Psoas muscle (tissue), 8 donors: ENCODE measurements around the gene RARB. TPM values are rescaled to one million over a fixed set of nuclear protein-coding genes. Genes with fewer than 3 reads are reported as not detected.

Experiments used
- ATAC-seq, 4 donors: fragments of 200-7000 bp; cut with Tn5 transposase; one replicate each; pipeline ENCODE4 v1.9.1; 2020; ENCODE audit warnings: moderate library complexity in 3 of 4, mild to moderate bottlenecking in 2 of 4
- DNase-seq, 2 donors: peaks; one replicate each; pipeline ENCODE4 v3.0.0-alpha.2; 2020
- H3K27ac ChIP-seq: fragments of 200-600 bp; one replicate; pipeline ENCODE4 v1.8.0; 2022
- H3K27me3 ChIP-seq, 3 donors: fragments of 200-600 bp in 1 of 3; one replicate each; pipeline versions ENCODE4 v1.6.1 to v1.8.0; 2013 to 2022; ENCODE audit warnings: low read length in 2 of 3, mild to moderate bottlenecking in 2 of 3, moderate library complexity in 1 of 3; ENCODE audit not compliant: insufficient read depth in 3 of 3
- H3K36me3 ChIP-seq, 2 donors: fragments of 200-600 bp in 1 of 2; one replicate each; pipeline versions ENCODE4 v1.6.1 to v1.8.0; 2013 to 2022; ENCODE audit warnings: low read depth in 1 of 2, mild to moderate bottlenecking in 1 of 2, moderate library complexity in 1 of 2; ENCODE audit not compliant: insufficient read depth in 1 of 2
- H3K4me1 ChIP-seq: fragments of 200-600 bp; one replicate; pipeline ENCODE4 v1.8.0; 2022
- H3K4me3 ChIP-seq: fragments of 200-600 bp; one replicate; pipeline ENCODE4 v1.8.0; 2022; ENCODE audit warnings: mild to moderate bottlenecking
- H3K9me3 ChIP-seq: fragments of 200-600 bp; one replicate; pipeline ENCODE4 v1.8.0; 2022
- WGBS, 3 donors: extraction: QIAGEN DNeasy Blood & Tissue Kit; methylation state at CpG; one replicate each; pipeline versions ENCODE4 v1.1.6 to v1.1.7; 2013; 5-methylcytosine and 5-hydroxymethylcytosine counted together
- intact Hi-C, 2 donors: fragments of 100-400 bp; cut with DNase I; formaldehyde crosslinking; loops; one replicate each; pipeline versions ENCODE4 v1.11.0 to v1.14.2; 2022
- polyA plus RNA-seq, 3 donors: library from polyadenylated mRNA; stranded (reverse); fragments of 200-250 nt; gene quantifications; one replicate each; pipeline ENCODE4 v1.2.3, GENCODE V29; 2013
- total RNA-seq, 4 donors: library from RNA; stranded (reverse); fragmentation: NEBNext Ultra II Directional in 2 of 4; extraction: Animal tissue kit (Norgen Biotek cat#: 25700) in 2 of 4; gene quantifications; one replicate each; pipeline versions ENCODE4 v1.2.1 to v1.2.4, GENCODE V29; 2021 to 2023
- TF ChIP-seq, protein P1 (sequence below): fragments of 200-600 bp; IDR thresholded peaks from one replicate; pipeline ENCODE4 v1.8.0; 2022; ENCODE audit warnings: antibody characterized with exemption
- donor health status: healthy with polysubstance abuse.
- donor health status: DM: no; HTN: no; CAD: no; lungs with moderate emphysema.
- donor health status: Bipolar disorder and iron deficiency.
- donor health status: healthy.
- donor health status: DM: yes; HTN: yes; CAD: no.
- donor health status: DM: no; HTN: no; CAD: no.
- donor health status: DM: no; HTN: no; CAD: no.
- donor health status: DM: yes; HTN: yes; CAD: no.

The RARB gene
- total and polyA plus RNA-seq, 7 donors = 1.1 to 5.4 (median 1.9) TPM

DNA sequence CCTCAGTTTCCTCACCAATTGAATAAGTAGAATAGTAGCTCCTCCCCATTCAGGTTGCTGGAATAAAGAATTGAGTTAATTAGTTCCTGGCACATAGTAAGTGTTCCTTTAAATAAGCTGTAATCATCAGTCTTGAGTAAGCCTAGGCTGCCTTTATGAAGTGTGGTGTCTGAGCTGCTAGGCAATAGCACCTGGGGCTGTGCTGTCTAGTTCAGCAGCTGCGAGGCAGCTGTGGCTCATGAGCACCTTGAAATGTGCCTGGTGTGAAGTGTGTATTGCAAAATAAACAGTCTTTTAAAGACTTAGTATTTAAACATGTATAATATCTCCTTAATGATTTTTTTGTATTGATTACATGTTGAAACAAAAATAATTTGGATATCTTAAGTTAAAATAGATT lies 159.0 kb downstream of the RARB start:
- intact Hi-C loops = loop anchor here in 1 of 2 donors (10.0 kb wide), 1 partner anchor 552 kb away; no protein-coding TSS in a partner anchor
- no peak for ATAC-seq
- DNase-seq = no peak
- Histone ChIP-seq H3K36me3 (peaks cover 0 to 7% of the 10 kb centered on the region in 2 donors), H3K9me3 (no peaks in the 10 kb centered on the region), H3K4me1 (no peaks in the 10 kb centered on the region), H3K27me3 (no peaks in the 10 kb centered on the region), H3K4me3 (no peak overlapping the region), H3K27ac (no peak overlapping the region)
- 84 to 88% (median 87%) methylated on average over 1 of the region's 1 CpG for WGBS, 3 donors
- TF ChIP-seq, protein P1, sequence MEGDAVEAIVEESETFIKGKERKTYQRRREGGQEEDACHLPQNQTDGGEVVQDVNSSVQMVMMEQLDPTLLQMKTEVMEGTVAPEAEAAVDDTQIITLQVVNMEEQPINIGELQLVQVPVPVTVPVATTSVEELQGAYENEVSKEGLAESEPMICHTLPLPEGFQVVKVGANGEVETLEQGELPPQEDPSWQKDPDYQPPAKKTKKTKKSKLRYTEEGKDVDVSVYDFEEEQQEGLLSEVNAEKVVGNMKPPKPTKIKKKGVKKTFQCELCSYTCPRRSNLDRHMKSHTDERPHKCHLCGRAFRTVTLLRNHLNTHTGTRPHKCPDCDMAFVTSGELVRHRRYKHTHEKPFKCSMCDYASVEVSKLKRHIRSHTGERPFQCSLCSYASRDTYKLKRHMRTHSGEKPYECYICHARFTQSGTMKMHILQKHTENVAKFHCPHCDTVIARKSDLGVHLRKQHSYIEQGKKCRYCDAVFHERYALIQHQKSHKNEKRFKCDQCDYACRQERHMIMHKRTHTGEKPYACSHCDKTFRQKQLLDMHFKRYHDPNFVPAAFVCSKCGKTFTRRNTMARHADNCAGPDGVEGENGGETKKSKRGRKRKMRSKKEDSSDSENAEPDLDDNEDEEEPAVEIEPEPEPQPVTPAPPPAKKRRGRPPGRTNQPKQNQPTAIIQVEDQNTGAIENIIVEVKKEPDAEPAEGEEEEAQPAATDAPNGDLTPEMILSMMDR = no peak

DNA sequence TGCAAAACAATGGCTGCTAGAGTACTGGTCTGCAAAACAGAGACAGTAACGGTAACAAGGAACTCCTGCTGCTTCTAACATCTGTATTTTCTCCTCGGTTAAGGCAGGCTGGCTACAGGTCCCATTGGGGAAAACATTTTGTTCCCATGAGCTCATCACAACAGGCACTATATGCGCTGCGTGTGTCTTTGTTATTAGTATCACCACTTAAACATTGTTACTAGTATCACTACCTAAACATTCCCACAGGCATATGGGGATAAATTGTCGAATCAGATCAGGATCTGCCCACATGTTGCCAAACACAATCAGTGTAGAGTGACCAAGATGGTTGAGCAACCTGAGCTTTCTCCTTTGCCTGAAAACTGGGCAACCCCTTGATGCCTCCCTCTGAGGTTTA lies 159.5 kb downstream of the RARB start:
- Histone ChIP-seq H3K36me3 (peaks cover 0 to 7% of the 10 kb centered on the region in 2 donors), H3K27me3 (no peaks in the 10 kb centered on the region), H3K27ac (no peak overlapping the region), H3K4me1 (peaks cover 3% of the 10 kb centered on the region), H3K9me3 (no peaks in the 10 kb centered on the region), H3K4me3 (no peak overlapping the region)
- DNase-seq (no peak), ATAC-seq (no peak)
- 77 to 78% (median 77%) methylated on average over 5 of the region's 5 CpGs for WGBS, 3 donors
- intact Hi-C loops = loop anchor here in 1 of 2 donors (10.0 kb wide), 1 partner anchor 553 kb away; no protein-coding TSS in a partner anchor
- TF ChIP-seq, protein P1 = no peak

DNA sequence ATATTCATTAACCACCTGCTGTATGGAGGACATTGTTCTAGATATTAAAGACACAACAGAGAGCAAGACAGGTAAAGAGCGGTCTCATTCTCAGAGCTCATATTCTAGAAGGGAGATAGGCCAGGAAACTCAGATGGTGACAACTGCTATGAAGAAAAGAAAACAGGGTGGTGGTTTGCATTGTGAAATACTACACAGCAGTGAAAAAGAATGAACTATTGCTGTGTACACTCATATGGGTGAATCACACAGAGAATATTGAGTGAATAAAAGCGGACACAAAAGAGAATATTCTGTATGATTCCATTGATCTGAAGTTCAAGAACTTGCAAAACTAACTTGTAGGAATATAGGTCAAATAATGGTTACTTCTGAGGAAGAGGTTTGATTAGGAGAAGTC lies 159.9 kb downstream of the RARB start:
- Histone ChIP-seq H3K4me1 (peaks cover 8% of the 10 kb centered on the region), H3K9me3 (no peaks in the 10 kb centered on the region), H3K27ac (no peak overlapping the region), H3K4me3 (no peak overlapping the region), H3K27me3 (no peaks in the 10 kb centered on the region), H3K36me3 (peaks cover 0 to 5% of the 10 kb centered on the region in 2 donors)
- 99 to 100% (median 99%) methylated on average over 2 of the region's 2 CpGs for WGBS, 3 donors
- TF ChIP-seq, protein P1 = no peak
- no peak for ATAC-seq
- intact Hi-C loops = loop anchor here in 1 of 2 donors (10.0 kb wide), 1 partner anchor 553 kb away; no protein-coding TSS in a partner anchor
- no peak for DNase-seq

DNA sequence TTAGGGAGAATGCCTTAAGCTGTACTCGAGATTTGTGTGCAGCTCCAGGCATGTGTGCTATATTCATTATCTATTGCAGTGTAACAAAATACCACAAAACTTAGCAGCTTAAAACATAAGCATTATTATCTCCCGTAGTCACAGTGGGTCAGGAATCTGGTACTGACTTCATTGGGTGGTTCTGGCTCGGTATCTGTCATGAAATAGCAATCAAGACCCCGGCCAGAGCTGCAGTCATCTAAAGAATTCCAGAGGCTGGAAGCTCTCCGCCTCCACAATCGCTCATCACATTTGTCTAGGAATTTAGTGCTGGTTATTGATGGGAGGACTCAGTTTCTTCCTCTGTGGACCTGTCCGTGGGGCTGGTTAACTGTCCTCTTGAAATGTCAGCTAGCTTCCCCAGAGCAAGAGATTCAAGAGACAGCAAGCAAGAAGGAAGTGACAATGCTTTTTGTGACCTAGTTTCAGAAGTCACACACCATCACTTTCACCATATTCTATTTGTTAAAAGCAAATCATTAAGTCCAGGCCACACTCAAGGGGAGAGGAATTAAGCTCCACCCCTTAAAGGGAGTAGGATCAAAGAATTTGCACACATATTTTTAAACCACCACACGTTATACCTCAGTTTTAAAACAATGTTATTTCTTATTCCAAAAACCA lies 160.5 kb downstream of the RARB start:
- no peaks in the 10 kb centered on the region for H3K36me3 ChIP-seq
- DNase-seq (no peak), ATAC-seq (no peak)
- TF ChIP-seq, protein P1 = no peak
- H3K27ac ChIP-seq = no peak overlapping the region
- H3K4me3 ChIP-seq = no peak overlapping the region
- peaks cover 14% of the 10 kb centered on the region for H3K4me1 ChIP-seq
- H3K27me3 ChIP-seq = no peaks in the 10 kb centered on the region
- WGBS, 3 donors = 83 to 88% (median 87%) methylated on average over 8 of the region's 8 CpGs
- intact Hi-C loops = loop anchor here in 1 of 2 donors (10.0 kb wide), 1 partner anchor 554 kb away; no protein-coding TSS in a partner anchor
- H3K9me3 ChIP-seq = no peaks in the 10 kb centered on the region
